Suprapubic skin (tissue), 4 donors: ENCODE measurements around the gene CDC42SE1. TPM values are rescaled to one million over a fixed set of nuclear protein-coding genes. Genes with fewer than 3 reads are reported as not detected.
A peak's percentile ranks its signal among the peaks of the same experiment; 100 is the strongest.
"Not testable (repeated sequence)": the region's sequence is repeated elsewhere in the genome, so short reads cannot be mapped to it uniquely, and the experiment has no call there.

ENCODE experiments used
- DNase-seq, 2 donors: peaks; one replicate each; pipeline ENCODE4 v3.0.0-alpha.2; 2019; ENCODE audit warnings: low spot score in 2 of 2
- H3K27ac ChIP-seq: fragments of 200-600 bp; sonication (generic); one replicate; pipeline ENCODE4 v1.5.1; 2019
- H3K27me3 ChIP-seq: fragments of 200-600 bp; sonication (generic); one replicate; pipeline ENCODE4 v1.5.1; 2019
- H3K36me3 ChIP-seq: fragments of 200-600 bp; sonication (generic); one replicate; pipeline ENCODE4 v1.5.1; 2019
- H3K4me1 ChIP-seq: fragments of 200-600 bp; sonication (generic); one replicate; pipeline ENCODE4 v1.5.1; 2019
- H3K4me3 ChIP-seq: fragments of 200-600 bp; sonication (generic); one replicate; pipeline ENCODE4 v1.5.1; 2019; ENCODE audit warnings: mild to moderate bottlenecking
- H3K9me3 ChIP-seq: fragments of 200-600 bp; sonication (generic); one replicate; pipeline ENCODE4 v1.5.1; 2019
- EP300 ChIP-seq: sonication (generic); formaldehyde crosslinking; IDR thresholded peaks from one replicate; pipeline ENCODE4 v1.6.1; 2017; ENCODE audit warnings: antibody characterized with exemption
- POLR2A ChIP-seq, 2 donors: fragments of 450-650 bp; IDR thresholded peaks; one replicate each; pipeline ENCODE4 v1.6.1; 2017; ENCODE audit warnings: antibody characterized with exemption in 2 of 2, mild to moderate bottlenecking in 2 of 2, moderate library complexity in 2 of 2
- POLR2AphosphoS5 ChIP-seq, 3 donors: sonication (generic); formaldehyde crosslinking; IDR thresholded peaks; one replicate each; pipeline ENCODE4 v1.6.1; 2017; ENCODE audit warnings: antibody characterized with exemption in 3 of 3
- WGBS: methylation state at CpG from one replicate; pipeline ENCODE4 v1.1.5; 2018; 5-methylcytosine and 5-hydroxymethylcytosine counted together
- total RNA-seq, 4 donors: library from RNA; depleted of rRNA; stranded (reverse); fragments of >200 nt; gene quantifications; one replicate each; pipeline ENCODE4 v1.1.0, GENCODE V29; 2016
- TF ChIP-seq, protein P1 (sequence below), 2 donors: fragments of 200-600 bp in 1 of 2; fragments of 450-650 bp in 1 of 2; sonication (generic) in 1 of 2; IDR thresholded peaks; one replicate each; pipeline ENCODE4 v1.5.1; 2016 to 2019; ENCODE audit warnings: antibody characterized with exemption in 2 of 2, mild to moderate bottlenecking in 1 of 2, moderate library complexity in 1 of 2

CDC42SE1 gene, protein sequence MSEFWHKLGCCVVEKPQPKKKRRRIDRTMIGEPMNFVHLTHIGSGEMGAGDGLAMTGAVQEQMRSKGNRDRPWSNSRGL
- total RNA-seq = 100 to 1,000 TPM; 109 to 122 (median 115) TPM

GRCh38 chr1:151059109-151060006, at the start of gene CDC42SE1:
CDC42SE1 (minus strand) TSS chr1:151059622; CDS start chr1:151055730, 3,892 bp downstream.
- Histone ChIP-seq H3K9me3 (no peaks in the 10 kb centered on the region), H3K4me3 (peak within 1 kb of the TSS; percentile 85), H3K27me3 (no peaks in the 10 kb centered on the region), H3K4me1 (peaks cover 45% of the 10 kb centered on the region), H3K27ac (peak within 1 kb of the TSS; percentile 95), H3K36me3 (peaks cover 17% of the 10 kb centered on the region)
- DNase-seq = peak; percentile 90 to 91
- WGBS = under 1% methylated on average over 53 of the region's 58 CpGs
- TF ChIP-seq POLR2AphosphoS5 (IDR thresholded peaks at IDR 0.05) (peak in 2 of 3 donors; percentile 86 to 88), POLR2A (IDR thresholded peaks at IDR 0.05) (peak in 1 of 2 donors; percentile 85), EP300 (no peak)
- TF ChIP-seq, protein P1, sequence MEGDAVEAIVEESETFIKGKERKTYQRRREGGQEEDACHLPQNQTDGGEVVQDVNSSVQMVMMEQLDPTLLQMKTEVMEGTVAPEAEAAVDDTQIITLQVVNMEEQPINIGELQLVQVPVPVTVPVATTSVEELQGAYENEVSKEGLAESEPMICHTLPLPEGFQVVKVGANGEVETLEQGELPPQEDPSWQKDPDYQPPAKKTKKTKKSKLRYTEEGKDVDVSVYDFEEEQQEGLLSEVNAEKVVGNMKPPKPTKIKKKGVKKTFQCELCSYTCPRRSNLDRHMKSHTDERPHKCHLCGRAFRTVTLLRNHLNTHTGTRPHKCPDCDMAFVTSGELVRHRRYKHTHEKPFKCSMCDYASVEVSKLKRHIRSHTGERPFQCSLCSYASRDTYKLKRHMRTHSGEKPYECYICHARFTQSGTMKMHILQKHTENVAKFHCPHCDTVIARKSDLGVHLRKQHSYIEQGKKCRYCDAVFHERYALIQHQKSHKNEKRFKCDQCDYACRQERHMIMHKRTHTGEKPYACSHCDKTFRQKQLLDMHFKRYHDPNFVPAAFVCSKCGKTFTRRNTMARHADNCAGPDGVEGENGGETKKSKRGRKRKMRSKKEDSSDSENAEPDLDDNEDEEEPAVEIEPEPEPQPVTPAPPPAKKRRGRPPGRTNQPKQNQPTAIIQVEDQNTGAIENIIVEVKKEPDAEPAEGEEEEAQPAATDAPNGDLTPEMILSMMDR (IDR thresholded peaks at IDR 0.05) = peak; percentile 67 to 97

GRCh38 chr1:151108331-151108730, 48.9 kb upstream of the CDC42SE1 start:
- Histone ChIP-seq H3K9me3 (no peaks in the 10 kb centered on the region), H3K4me1 (no peaks in the 10 kb centered on the region), H3K4me3 (no peak overlapping the region), H3K36me3 (peaks cover 41% of the 10 kb centered on the region), H3K27me3 (no peaks in the 10 kb centered on the region), H3K27ac (no peak overlapping the region)
- no peak for TF ChIP-seq POLR2AphosphoS5 (IDR thresholded peaks at IDR 0.05)
- TF ChIP-seq EP300 = no peak
- TF ChIP-seq, protein P1 (IDR thresholded peaks at IDR 0.05) = no peak
- TF ChIP-seq POLR2A (IDR thresholded peaks at IDR 0.05) = no peak
- WGBS = 92% methylated on average over 5 of the region's 5 CpGs
- peak in 1 of 2 donors; percentile 15 for DNase-seq

DNA sequence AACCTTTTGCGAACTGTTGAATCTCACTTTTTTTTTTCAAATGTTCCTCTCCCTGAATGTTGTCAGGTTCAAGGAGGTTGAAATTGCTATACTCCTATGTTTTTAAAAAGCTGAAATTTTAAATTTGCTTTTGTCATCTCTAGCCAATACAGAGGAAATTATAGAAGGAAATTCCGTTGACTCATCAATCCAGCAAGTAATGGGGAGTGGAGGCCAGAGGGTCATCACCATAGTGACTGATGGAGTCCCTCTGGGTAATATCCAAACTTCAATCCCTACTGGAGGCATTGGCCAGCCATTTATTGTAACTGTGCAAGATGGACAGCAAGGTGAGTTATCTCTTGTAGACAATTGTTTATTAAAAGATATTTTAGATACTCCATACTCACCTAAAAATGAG, 47.5 kb upstream of the CDC42SE1 start:
- no peaks in the 10 kb centered on the region for H3K4me1 ChIP-seq
- peaks cover 45% of the 10 kb centered on the region for H3K36me3 ChIP-seq
- no peak overlapping the region for H3K4me3 ChIP-seq
- H3K9me3 ChIP-seq = no peaks in the 10 kb centered on the region
- 52% methylated on average over 2 of the region's 2 CpGs for WGBS
- H3K27me3 ChIP-seq = no peaks in the 10 kb centered on the region
- DNase-seq = no peak
- no peak overlapping the region for H3K27ac ChIP-seq
- no peak for TF ChIP-seq EP300
- TF ChIP-seq, protein P1 (IDR thresholded peaks at IDR 0.05) = no peak
- no peak for TF ChIP-seq POLR2AphosphoS5 (IDR thresholded peaks at IDR 0.05)
- TF ChIP-seq POLR2A (IDR thresholded peaks at IDR 0.05) = no peak

GRCh38 chr1:151104630-151105029, 45.2 kb upstream of the CDC42SE1 start:
- Histone ChIP-seq H3K9me3 (no peaks in the 10 kb centered on the region), H3K27ac (no peak overlapping the region), H3K27me3 (no peaks in the 10 kb centered on the region), H3K4me1 (no peaks in the 10 kb centered on the region), H3K36me3 (peaks cover 41% of the 10 kb centered on the region), H3K4me3 (no peak overlapping the region)
- DNase-seq = no peak
- TF ChIP-seq POLR2AphosphoS5 (IDR thresholded peaks at IDR 0.05) (no peak), POLR2A (IDR thresholded peaks at IDR 0.05) (no peak), EP300 (no peak)
- TF ChIP-seq, protein P1 (IDR thresholded peaks at IDR 0.05) = no peak

- Histone ChIP-seq H3K27ac (no peak overlapping the region), H3K9me3 (no peaks in the 10 kb centered on the region), H3K4me3 (no peak overlapping the region), H3K27me3 (no peaks in the 10 kb centered on the region), H3K36me3 (peaks cover 14% of the 10 kb centered on the region), H3K4me1 (no peaks in the 10 kb centered on the region)
- TF ChIP-seq, protein P1 (IDR thresholded peaks at IDR 0.05) = no peak
- TF ChIP-seq POLR2A (IDR thresholded peaks at IDR 0.05) (no peak), POLR2AphosphoS5 (IDR thresholded peaks at IDR 0.05) (no peak), EP300 (no peak)
- DNase-seq = no peak
- 100% methylated on average over 1 of the region's 1 CpG for WGBS
Observed at GRCh38 chr1:151098126-151098525, 38.7 kb upstream of the CDC42SE1 start.

DNA sequence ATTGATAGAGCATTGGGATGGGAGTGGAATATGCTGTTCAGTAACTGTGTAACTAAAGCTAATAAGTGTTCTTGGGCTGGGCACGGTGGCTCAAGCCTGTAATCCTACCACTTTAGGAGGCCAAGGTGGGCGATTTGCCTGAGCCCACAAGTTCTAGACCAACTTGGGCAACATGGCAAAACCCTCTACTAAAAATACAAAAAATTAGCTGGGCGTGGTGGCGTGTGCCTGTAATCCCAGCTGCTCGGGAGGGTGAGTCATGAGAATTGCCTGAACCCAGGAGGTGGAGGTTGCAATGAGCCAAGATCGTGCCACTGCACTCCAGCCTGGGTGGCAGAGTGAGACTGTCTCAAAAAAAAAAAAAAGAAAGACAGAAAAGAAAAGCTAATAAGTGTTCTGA, 38.0 kb upstream of the CDC42SE1 start:
- not testable (repeated sequence) for H3K27me3 ChIP-seq, H3K9me3 ChIP-seq, H3K4me1 ChIP-seq, H3K27ac ChIP-seq, H3K4me3 ChIP-seq
- WGBS = 76% methylated on average over 6 of the region's 6 CpGs
- H3K36me3 ChIP-seq = peaks cover 14% of the 10 kb centered on the region
- peak in 1 of 2 donors; percentile 50 for DNase-seq
